Tibial nerve (tissue), 4 donors: ENCODE results near the gene LRRC37B.
"Not testable (repeated sequence)": the region's sequence is repeated elsewhere in the genome, so short reads cannot be mapped to it uniquely, and the experiment has no call there.

Experiments
- EP300 ChIP-seq, 2 donors: sonication (generic); formaldehyde crosslinking; IDR thresholded peaks; one replicate each; pipeline ENCODE4 v1.6.1; 2017; ENCODE audit warnings: antibody characterized with exemption in 2 of 2, mild to moderate bottlenecking in 1 of 2
- POLR2A ChIP-seq, 2 donors: fragments of 450-650 bp; IDR thresholded peaks; one replicate each; pipeline ENCODE4 v1.6.1; 2017; ENCODE audit warnings: antibody characterized with exemption in 2 of 2, mild to moderate bottlenecking in 2 of 2, moderate library complexity in 2 of 2
- TF ChIP-seq, protein P1 (sequence below), 5 experiments: fragments of 200-600 bp in 3 of 5; fragments of 450-650 bp in 2 of 5; sonication (generic) in 3 of 5; IDR thresholded peaks; one replicate each; pipeline ENCODE4 v1.5.1; 2016 to 2019; ENCODE audit warnings: antibody characterized with exemption in 5 of 5, mild to moderate bottlenecking in 3 of 5, moderate library complexity in 2 of 5

DNA sequence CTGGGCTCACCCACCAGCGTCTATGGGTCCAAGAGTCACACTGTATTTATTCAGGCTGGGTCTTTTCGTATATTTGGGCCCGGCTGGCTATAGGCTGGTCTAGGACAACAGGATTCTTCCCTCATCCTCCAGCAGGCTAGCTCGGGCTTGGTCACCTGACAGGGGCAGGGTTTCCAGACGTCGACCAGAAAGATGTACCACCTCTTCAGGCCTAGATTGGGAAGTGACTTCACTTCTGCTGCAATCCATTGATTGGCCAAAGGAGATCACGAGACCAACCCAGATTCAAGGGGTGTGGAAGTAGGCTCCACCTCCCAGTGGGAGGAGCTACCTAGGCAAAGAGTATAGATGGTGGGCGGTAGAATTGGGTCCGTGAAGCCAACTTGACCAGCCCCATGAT lies 53.5 kb downstream of the LRRC37B start:
- TF ChIP-seq, protein P1, sequence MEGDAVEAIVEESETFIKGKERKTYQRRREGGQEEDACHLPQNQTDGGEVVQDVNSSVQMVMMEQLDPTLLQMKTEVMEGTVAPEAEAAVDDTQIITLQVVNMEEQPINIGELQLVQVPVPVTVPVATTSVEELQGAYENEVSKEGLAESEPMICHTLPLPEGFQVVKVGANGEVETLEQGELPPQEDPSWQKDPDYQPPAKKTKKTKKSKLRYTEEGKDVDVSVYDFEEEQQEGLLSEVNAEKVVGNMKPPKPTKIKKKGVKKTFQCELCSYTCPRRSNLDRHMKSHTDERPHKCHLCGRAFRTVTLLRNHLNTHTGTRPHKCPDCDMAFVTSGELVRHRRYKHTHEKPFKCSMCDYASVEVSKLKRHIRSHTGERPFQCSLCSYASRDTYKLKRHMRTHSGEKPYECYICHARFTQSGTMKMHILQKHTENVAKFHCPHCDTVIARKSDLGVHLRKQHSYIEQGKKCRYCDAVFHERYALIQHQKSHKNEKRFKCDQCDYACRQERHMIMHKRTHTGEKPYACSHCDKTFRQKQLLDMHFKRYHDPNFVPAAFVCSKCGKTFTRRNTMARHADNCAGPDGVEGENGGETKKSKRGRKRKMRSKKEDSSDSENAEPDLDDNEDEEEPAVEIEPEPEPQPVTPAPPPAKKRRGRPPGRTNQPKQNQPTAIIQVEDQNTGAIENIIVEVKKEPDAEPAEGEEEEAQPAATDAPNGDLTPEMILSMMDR (IDR thresholded peaks at IDR 0.05) = not testable (repeated sequence)
- not testable (repeated sequence) for TF ChIP-seq POLR2A, EP300 (IDR thresholded peaks at IDR 0.05)
